Thoracic aorta (tissue), 2 donors: ENCODE results near the gene STX17. TPM values are rescaled to one million over a fixed set of nuclear protein-coding genes. Genes with fewer than 3 reads are reported as not detected.

Source experiments
- ATAC-seq: fragments of 150-250 bp; one replicate; pipeline ENCODE4 v1.8.0; 2017; ENCODE audit warnings: low read depth; ENCODE audit not compliant: insufficient number of reproducible peaks, low FRiP score
- DNase-seq: peaks from one replicate; pipeline ENCODE4 v3.0.0-alpha.2; 2020; ENCODE audit warnings: low spot score
- H3K27ac ChIP-seq, 2 donors: fragments of 200-600 bp; sonication (generic); 1 replicate in 1 of 2; 2 replicates in 1 of 2; pipeline ENCODE4 v1.5.1; 2016; ENCODE audit warnings: mild to moderate bottlenecking in 2 of 2, moderate library complexity in 2 of 2
- H3K27me3 ChIP-seq: fragments of 200-600 bp; sonication (generic); replicated peaks from 2 replicates; pipeline ENCODE4 v1.6.0; 2016; ENCODE audit warnings: mild to moderate bottlenecking; ENCODE audit not compliant: insufficient read depth
- H3K36me3 ChIP-seq: fragments of 200-600 bp; sonication (generic); one replicate; pipeline ENCODE4 v1.5.1; 2016
- H3K4me1 ChIP-seq, 2 donors: fragments of 200-600 bp; sonication (generic); 1 replicate in 1 of 2; 2 replicates in 1 of 2; pipeline versions ENCODE4 v1.5.1 to v1.6.0; 2016; ENCODE audit warnings: low read depth in 2 of 2, mild to moderate bottlenecking in 1 of 2; ENCODE audit not compliant: control insufficient read depth in 1 of 2
- H3K4me3 ChIP-seq: fragments of 200-600 bp; sonication (generic); 2 replicates; pipeline ENCODE4 v1.5.1; 2016; ENCODE audit warnings: mild to moderate bottlenecking
- H3K9me3 ChIP-seq: fragments of 200-600 bp; sonication (generic); 2 replicates; pipeline ENCODE4 v1.5.1; 2016
- CTCF ChIP-seq: fragments of 200-600 bp; sonication (generic); IDR thresholded peaks from one replicate; pipeline ENCODE4 v1.5.1; 2019; ENCODE audit warnings: antibody characterized with exemption
- total RNA-seq, 2 donors: library from RNA; depleted of rRNA; stranded (reverse); fragments of >200 nt; gene quantifications; one replicate each; pipeline versions ENCODE4 v1.1.0 to v1.2.3, GENCODE V29; 2016

The STX17 gene
- total RNA-seq, 2 donors from 2014 or later = 33.2 to 41.8 TPM

- no peaks in the 10 kb centered on the region for H3K27me3 ChIP-seq
- no peak overlapping the region for H3K27ac ChIP-seq
- no peak for TF ChIP-seq CTCF
- H3K9me3 ChIP-seq = no peaks in the 10 kb centered on the region
- no peak overlapping the region for H3K4me3 ChIP-seq
- no peaks in the 10 kb centered on the region for H3K36me3 ChIP-seq
- no peak for DNase-seq
- no peak for ATAC-seq
- H3K4me1 ChIP-seq = no peaks in the 10 kb centered on the region
Measured at GRCh38 chr9:99870126-99870525, 36.3 kb upstream of the STX17 start.

DNA sequence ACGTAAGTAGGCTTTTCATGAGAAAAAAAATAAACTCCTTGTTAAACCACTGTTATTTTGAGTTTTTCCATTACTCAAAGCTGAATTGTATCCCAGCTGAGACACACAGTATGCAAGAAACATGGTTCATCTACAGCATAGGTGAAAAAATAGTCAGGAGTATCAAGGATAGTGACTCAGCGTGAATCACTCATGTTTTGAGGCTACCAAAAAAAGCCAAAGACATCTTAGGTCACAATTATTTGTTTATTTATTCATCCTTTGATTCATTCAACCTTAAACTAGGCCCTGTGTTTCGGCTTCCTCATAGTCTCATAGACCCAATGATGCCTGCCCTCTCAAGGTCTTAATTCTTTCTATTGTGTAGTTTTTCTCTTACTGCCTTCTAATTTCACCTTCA is 32.9 kb upstream of the STX17 start:
- H3K27ac ChIP-seq = no peak overlapping the region
- DNase-seq (no peak), ATAC-seq (no peak)
- no peak overlapping the region for H3K4me3 ChIP-seq
- H3K27me3 ChIP-seq = no peaks in the 10 kb centered on the region
- no peak for TF ChIP-seq CTCF
- H3K36me3 ChIP-seq = no peaks in the 10 kb centered on the region
- H3K4me1 ChIP-seq = no peaks in the 10 kb centered on the region
- no peaks in the 10 kb centered on the region for H3K9me3 ChIP-seq

DNA sequence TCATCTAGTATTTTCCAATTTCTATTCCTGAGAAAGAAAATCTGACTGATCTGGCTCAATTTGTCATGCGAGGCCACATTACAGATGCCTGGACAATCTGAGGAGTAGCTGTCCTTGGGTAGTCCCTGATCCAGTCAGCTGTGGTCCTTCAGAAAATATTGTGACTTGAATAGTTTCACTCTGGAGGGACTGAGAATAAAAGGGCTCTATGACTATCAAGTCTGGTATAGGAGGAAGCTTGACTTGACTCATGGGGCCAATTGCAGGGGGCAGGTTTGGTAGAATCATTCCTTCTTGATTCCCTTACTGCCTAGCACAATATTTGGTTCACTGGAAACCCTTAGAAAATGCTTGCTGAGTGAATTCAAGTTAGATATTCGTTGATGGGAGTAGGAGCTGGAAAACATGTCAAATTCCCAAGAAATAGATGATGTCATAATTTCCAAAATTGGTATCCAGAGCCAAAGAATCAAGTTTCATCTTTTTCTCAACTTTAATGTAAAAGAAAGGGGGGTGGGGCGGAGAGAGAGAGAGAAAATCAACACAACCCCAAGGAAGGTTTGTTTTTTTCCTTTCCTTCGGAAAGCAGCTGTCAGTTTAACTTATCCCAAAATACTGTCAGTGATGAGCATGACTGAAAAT is 32.4 kb upstream of the STX17 start:
- H3K27ac ChIP-seq = no peak overlapping the region
- H3K27me3 ChIP-seq = no peaks in the 10 kb centered on the region
- no peaks in the 10 kb centered on the region for H3K4me1 ChIP-seq
- no peak for TF ChIP-seq CTCF
- DNase-seq (no peak), ATAC-seq (no peak)
- H3K4me3 ChIP-seq = no peak overlapping the region
- no peaks in the 10 kb centered on the region for H3K36me3 ChIP-seq
- H3K9me3 ChIP-seq = no peaks in the 10 kb centered on the region

- no peak for TF ChIP-seq CTCF
- ATAC-seq (no peak), DNase-seq (no peak)
- Histone ChIP-seq H3K4me1 (no peaks in the 10 kb centered on the region), H3K36me3 (no peaks in the 10 kb centered on the region), H3K27ac (no peak overlapping the region), H3K4me3 (no peak overlapping the region), H3K27me3 (no peaks in the 10 kb centered on the region), H3K9me3 (no peaks in the 10 kb centered on the region)
Measured at GRCh38 chr9:99876190-99876589, 30.3 kb upstream of the STX17 start.

GRCh38 chr9:99878651-99879050 is 27.8 kb upstream of the STX17 start:
- Histone ChIP-seq H3K4me1 (no peaks in the 10 kb centered on the region), H3K4me3 (no peak overlapping the region), H3K27me3 (no peaks in the 10 kb centered on the region), H3K36me3 (no peaks in the 10 kb centered on the region), H3K27ac (no peak overlapping the region), H3K9me3 (no peaks in the 10 kb centered on the region)
- ATAC-seq (no peak), DNase-seq (no peak)
- TF ChIP-seq CTCF = no peak
